HG03442 (cell line): ENCODE data around the gene FGFBP1.
"Not testable (repeated sequence)": the region's sequence is repeated elsewhere in the genome, so short reads cannot be mapped to it uniquely, and the experiment has no call there.

Experiments used
- ATAC-seq: cut with Tn5 transposase; IDR thresholded peaks from one replicate; pipeline ENCODE4 v1.9.1; 2021; ENCODE audit warnings: mild to moderate bottlenecking, moderate library complexity; ENCODE audit not compliant: unreplicated experiment

The FGFBP1 gene

DNA sequence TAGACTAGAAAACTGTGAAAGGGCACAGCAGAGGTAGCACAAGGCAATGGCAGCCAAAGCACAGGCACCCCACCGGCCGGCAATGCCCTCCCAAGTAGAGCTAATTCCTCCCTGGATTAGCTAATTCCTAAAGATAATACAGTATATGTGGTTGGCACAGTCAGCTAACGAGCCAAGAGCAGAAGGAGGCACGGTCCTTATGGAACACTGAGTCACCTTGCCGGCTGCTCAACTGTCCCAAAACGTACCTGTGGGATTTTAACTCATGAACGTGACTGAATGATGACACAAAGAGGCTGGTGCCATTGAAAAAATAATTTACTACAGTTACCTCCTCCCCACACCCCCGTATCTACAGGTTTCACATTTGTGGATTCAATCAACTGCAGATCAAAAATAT lies 9.1 kb upstream of the FGFBP1 start:
- no peak for ATAC-seq

DNA sequence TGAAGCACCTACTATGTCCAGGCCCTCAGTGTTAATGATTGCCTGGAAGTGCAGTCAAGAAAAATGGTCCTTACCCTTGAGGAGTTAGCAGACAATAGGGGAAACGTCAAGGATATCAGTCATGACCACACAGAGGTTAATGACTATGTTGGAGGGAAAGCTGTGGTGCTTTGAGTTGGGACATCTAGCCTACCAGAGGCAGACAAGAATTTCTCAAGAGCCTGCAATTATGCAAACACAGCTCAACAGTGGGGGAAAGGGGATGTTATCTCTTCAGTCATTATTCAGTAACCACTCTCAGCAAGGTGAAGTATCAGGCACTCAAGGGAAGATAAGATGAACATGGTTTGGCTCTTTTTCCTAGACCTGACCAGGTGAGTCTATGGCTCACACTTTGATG lies 7.0 kb upstream of the FGFBP1 start:
- no peak for ATAC-seq

DNA sequence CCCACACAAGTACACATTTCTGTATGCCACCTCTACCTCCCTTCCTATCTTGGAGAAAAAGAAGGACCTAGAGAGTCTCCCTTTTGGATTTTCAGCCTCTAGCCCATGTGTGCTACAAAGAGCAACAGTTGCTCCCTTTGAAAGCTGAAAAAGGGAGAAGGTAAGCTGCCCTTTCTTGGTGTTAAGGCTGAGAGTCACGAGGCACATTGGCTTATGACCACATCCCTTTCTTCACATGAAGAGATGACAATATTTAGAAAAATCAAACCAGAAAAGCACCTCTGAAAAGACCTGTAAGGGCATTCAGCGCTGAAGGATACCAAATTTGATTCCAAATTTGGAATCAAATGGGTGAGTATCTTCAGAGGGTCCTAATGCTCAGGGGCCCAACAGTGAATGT lies 6.4 kb upstream of the FGFBP1 start:
- ATAC-seq: no peak

DNA sequence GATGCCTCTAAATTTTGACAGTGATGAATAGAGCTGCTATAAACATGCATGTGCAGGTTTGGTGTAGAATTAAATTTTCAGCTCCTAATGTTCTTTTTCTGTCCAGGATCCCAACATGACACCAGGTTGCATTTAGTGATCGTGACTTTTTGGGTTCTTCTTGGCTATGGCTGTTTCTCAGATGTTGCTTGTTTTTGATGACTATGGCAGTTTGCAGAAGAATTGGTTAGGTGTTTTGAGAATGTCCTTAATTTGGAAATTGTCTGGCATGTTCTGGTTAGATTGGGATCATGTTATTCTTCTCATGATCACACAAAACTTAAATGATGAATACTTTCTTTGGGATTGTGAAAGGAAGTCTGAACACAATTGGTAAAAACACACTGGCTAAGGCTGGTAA lies 3.7 kb upstream of the FGFBP1 start:
- no peak for ATAC-seq

DNA sequence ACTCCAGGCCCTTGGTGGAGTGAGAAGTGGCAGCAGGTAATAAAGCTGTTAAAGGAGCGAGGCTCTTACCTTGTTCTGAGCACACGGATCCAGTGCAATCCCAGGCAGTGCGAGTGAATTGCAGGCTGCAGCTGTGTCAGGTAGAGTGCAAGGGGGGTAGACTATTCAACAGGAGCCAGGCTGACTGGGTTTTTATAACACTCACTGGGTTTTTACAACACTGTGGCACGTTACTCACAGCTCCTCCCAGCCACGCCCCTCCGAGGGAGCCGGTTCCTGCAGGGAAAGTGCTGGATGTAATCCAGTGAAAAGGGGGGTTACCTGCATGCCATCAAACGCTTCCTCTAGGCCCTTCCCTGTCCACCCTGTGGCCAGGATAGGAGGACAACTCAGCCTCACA lies 358 bp downstream of the FGFBP1 start:
- no peak for ATAC-seq

DNA sequence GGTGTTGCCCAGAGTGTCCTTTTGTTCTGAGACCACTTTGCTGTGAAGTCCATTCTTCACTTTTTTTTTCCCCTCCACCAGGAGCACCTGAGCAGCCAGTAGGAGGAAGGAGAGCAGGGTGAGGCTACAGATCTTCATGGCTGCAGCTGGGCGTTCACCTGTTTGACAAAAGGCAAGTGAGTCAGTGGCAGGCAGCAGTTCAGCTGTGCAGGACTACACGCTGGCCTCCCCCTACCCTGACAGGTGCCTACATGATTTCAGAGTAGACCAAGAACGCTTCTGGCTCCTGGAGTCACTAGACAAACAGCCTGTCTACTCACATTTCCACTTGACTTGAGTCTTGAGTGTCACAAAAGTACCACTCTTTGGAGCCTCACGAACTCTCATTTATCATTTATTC lies 2.0 kb downstream of the FGFBP1 start:
- no peak for ATAC-seq

DNA sequence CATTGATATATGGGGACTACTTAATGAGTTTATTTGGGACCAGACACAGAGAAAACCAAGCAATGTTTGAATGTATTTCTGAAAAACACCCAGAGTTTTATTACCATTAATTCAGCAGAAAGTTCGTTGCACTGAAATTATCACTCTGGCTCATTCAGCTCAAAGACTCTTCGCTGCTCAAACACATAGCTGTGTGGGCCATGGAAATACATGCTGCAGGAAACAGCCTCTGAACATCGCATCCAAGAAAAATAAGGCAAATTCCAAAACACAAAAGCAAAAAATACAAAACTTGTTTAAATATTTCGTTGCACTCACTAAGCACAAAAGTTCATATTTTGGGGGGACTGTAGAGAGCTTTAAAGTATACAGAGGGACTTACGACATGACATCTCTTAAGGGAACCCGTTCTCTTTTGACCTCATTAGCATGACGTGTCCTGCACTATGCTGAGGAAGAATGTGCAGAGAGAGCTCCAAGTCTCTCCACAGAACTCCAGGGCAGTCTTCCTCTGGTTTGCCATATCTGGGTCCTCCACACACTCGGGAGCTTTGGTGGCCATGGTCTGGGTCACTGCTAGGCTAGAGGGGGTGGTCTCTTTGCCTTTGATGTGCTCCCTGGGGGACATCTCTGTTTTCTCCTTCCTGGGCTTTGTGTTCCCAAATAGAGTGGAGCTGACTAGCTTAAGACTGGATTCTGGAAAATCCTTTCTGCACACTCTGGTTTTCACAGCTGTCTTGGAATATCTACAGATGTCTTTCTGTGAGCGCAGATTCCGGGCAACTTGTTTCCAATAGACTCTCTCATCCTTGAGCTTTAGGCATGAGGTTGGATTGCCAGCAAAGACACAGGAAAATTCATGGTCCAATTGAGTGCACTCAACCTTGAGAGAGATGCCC lies 2.8 kb downstream of the FGFBP1 start:
- no peak for ATAC-seq

DNA sequence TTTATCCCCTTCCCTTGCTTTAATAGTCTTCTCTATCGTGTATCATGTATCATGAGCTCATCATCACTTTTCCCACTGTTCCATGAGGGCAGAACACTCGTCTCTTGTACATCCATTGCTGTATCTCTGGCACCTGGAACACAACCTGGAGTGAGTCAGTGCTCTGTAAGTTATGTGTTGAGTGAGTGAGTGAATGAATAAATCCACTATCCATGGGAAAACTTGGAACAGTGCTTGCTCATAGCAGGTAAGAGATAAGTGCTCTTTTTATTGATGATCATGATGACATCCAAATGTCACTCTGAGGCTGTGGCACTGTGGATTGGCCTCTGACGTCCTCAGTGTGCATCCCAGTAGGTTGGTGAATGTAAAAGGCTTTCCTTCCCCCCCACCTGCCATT lies 4.3 kb downstream of the FGFBP1 start:
- no peak for ATAC-seq

DNA sequence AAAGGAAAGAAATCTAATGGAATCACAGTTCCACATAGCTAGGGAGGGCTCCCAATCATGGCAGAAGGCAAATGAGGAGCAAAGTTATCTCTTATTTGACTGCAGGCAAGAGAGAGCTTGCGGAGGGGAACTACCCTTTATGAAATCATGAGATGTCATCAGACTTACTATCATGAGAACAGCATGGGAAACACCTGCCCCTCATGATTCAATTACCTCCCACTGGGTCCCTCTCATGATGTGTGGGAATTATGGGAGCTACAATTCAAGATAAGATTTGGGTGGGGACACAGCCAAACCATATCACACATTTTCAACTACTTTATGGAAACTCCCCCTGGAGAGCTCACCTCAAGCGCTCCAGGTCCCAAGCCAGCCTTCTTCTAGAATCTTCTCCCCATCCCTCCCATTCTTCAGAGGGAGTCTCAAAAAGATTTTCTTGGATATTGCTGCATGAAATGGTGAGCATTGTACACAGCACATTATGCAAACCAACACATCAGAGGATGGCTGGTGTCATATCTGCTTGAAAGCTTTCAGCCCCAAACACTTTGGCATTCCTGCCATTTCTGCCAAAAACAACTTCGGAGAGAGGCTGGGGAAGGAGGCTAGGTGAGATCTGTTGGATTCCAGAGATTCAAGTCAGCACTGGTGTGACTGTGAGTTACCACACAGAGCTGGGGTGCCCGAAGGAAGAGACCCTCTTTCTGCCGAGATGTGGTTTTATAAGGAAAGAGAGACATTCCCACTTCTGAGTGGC lies 6.9 kb downstream of the FGFBP1 start:
- ATAC-seq: no peak

DNA sequence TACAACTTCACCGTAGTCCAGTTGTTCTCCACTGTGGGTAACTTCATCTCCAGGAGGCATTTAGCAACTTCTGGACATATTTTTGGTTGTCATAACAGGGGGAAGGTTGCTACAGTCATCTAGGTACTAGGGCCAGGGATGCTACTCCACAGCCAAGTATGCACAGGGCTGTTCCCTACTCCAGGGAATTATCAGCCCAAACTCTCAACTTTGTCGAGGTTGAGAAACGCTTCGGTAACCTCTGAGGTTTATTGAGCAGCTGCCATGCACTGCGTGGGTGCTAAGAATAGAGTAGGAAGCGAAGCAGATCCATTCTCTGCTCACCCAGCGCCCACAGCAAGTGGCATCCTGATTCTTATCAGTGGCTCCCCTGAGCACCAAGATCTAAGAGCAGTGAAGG lies 8.2 kb downstream of the FGFBP1 start:
- no peak for ATAC-seq

DNA sequence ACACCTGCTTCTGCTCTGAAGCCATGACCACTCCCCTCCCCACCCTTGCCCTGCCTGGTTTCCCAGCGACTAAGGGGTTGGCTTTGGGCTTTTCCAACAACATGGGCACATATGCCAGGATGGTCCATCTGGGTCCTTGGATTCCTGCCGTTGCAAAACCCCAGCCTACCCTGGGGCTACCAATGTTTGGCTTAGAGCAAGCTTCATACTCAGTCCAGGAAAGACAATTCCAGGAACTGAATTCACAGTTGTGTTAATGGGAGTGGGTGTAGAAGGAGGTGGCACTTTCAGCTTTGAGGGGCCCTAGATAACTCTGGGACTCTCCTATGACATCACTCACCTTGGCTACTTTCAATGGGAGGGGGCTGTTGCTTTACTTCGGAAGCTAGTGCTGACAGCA lies 9.0 kb downstream of the FGFBP1 start:
- no peak for ATAC-seq

DNA sequence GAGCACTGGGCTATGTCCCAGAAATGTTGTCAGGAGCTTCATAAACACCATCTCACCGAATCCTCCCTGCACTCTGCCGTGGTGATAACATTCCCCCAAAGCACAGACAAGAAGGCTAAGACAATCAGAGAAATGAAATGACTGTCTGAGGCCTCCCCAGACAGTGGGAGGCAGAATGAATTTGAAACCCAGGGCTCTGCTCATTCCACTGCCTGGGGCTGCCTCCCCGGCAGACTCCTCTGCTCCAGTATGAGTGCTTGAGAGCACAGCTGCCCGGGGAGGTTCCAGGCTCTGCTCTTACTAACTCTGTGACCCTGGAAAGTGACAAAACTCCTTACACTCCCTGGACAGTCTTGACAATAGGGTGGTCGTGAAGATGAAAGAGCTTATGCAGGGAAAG lies 9.7 kb downstream of the FGFBP1 start:
- no peak for ATAC-seq

DNA sequence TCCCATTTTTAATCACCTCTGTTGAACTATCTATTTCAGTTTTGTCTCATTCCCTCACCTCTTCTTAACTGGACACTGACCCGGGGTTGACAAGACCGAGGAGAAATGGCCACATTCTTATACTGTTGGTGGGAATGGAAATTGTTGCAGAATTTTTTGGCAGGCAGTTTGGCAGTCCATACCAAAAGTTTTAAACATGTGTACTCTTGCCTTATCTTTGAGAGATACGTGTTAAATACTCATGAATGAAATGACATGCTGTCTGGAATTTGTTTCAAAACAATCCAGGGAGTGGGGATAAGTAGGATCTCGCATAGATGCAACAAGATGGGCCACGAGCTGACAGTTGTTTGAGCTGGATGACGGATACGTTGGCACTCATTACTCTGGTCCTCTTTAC lies 12.1 kb downstream of the FGFBP1 start:
- ATAC-seq: no peak

DNA sequence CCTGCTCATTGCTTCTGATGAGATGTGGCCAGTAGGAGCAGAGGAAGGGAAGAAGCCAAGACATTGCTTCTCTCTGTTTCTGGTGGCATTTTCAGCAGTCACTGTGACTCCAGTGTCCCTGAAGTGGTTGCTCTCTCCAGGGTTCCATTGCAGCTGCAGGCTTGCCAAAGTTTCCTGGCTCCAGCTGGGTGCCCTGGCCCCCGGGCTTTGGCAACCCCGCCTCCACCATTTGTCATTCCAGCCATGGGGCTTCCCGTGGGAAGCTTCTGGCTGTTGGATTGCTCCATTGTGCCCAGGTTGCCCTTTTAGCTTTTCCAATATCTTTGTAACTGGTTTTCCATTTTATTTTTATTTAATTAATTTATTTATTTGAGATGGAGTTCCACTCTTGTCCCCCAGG lies 12.7 kb downstream of the FGFBP1 start:
- ATAC-seq: no peak

DNA sequence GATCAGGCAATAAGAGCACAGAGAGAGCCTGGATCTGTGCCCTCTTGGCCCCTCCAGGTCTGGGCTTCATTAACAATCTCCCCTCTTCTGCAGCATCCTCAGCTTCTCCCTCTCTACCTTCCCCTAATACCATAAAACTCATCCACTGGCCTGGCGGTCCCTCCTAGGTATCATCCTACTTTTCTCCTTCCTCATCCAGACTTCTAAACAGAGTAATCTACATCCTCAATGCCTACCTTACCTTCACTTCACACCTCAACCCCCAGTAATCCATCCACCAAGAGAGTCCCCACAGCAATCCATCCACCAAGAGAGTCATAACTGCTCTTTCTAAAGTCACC lies 17.0 kb downstream of the FGFBP1 start:
- ATAC-seq: no peak

DNA sequence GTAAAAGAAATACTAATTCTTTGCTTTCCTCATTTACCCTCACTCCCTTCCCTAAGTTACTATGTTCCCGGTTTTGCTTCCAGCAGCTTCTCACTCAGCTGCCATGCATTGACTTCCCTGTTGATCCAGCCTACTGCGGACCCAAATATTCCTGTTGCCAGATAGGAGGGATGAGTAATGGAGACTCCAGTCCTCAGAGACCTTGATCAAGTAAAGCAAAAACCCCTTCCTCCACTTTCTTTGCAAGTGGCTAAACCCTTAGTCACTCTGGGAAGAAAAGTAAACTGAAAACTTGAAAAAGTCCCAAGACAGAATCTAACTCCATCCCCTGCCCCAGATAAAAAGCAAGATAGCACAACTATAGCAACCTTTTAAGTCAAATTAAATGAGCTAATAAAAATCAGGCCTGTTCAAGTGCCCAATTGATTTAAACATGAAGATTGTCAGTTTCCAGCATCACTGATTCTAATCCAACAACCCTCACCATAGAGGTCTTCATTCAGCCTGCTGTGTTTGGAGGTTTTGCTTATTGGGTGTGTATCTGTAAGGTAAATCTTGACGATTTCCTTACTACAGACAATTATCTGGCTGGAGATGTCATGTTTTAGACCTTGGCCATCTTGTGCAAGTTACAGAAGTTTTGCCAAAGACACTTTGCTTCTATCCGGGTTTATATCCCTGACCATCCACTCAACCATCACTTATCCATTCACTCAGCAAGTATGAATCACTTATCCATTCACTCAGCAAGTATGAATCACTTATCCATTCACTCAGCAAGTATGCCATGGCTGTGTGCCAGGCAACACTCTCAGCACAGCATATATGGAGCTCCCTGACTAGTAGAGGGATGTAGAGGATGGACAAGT lies 17.6 kb downstream of the FGFBP1 start:
- no peak for ATAC-seq

DNA sequence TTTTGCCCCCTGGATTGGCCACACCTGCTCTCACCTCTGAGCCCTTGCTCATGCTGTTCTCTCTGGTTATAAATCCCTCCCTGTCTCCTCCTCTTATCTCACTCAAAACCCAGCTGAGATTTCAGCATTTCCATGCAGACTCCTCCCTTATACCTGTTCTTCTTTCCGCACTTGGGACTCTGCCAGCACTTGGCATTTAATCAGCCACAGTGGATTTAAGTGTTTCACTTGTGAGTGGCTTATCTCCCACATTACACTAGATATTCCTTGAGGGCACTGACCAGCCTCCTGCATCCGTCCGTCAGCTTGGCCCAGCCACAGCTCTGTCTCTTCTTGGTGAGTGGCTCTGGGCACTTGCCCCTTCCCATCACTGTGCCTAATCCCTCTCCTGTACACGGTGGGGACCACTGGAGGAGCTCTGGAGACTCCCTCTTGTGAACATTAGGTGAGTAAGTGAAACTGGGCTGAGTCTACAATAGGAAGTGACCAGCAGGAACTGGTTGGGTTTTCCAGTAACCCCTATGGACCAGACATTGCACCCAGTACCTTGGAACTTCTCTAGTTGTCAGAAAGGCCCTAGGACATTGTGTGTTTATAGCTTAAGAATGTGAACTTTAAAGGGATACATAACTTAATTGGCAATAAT lies 19.9 kb downstream of the FGFBP1 start:
- ATAC-seq: no peak

DNA sequence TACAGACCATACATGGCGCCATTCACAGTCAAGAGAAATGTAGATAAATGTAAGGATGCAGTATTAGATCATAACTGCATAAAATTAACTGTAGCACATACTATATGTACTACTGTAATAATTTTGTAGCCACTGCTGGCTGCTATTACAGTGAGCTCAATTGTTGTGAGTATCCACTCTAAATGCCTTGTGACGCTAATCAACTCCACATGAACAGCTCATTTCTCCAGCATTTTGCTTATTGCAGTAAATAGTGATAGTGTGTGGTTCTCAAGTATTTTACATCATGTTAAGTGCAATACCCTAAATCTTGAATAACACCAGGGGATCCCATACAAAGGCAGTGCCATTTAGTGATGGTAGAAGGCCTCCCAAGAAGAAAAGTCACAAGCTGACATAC lies 21.2 kb downstream of the FGFBP1 start:
- ATAC-seq: no peak

DNA sequence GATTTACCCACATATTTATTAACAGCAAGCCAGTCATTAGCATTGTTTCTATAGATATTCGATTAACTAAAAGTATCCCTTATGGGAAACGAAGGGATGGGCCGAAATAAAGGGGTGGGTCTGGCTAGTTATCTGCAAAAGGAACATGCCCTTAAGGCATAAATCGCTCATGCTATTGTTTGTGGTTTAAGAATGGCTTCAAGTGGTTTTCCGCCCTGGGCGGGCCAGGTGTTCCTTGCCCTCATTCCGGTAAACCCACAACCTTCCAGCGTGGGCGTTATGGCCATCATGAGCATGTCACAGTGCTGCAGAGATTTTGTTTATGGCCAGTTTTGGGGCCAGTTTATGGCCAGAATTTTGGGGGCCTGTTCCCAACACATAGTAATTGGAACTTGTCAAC lies 22.2 kb downstream of the FGFBP1 start:
- not testable (repeated sequence) for ATAC-seq

DNA sequence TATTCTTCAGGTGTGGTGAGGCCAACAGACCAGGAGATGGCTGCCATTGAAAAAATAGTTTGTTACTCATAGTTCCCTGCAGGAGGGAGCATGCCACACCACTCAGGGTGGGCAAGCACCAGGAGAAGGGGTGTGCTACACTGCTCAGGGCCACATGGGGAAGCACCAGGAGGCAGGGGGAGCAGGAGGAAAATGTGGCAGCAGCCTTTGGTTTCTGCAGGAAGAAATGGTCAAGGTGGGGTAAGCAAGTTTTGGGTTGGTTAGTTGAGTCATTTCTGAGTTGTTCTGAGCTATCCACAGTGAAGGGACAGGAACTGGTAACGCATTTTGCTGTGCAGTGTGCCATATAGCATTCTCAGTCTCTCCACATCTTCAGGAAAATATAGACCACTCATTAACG lies 23.8 kb downstream of the FGFBP1 start:
- ATAC-seq: no peak

DNA sequence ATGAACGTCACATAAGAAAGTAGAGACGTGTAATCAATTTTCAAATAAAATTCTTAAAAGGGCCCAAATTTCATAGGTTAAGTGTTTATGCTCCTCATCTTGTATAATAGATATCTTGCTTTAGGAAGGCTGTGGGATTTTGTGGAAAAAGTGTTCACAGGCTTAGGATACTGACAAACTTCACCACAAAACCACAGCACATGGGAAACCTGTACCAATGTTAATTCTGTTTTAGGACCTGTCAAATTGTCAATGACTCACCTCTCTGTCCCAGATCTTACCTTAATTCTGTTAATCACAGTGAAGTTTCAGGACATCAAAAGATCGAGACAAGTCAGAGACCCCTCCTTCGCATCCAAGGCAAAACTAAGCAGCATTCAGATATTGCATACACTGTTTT lies 24.2 kb downstream of the FGFBP1 start:
- no peak for ATAC-seq
